OCI-LY7 (cell line): ENCODE results near the gene CERS6. TPM values are rescaled to one million over a fixed set of nuclear protein-coding genes. Genes with fewer than 3 reads are reported as not detected.

Experiments used
- BruUV-seq: library from RNA; stranded (reverse); fragments of 400-500 nt; replicated peaks from 2 replicates; lab custom pipeline; 2021; lab: Mats Ljungman, UMichigan
- CTCF ChIA-PET: fragments of 300-600 bp; sonication (Branson Sonifier 250); formaldehyde crosslinking; loops from one replicate; lab custom pipeline; 2022; ENCODE audit warnings: antibody characterized with exemption; ENCODE audit not compliant: unreplicated experiment; lab: Charles Lee
- POLR2A ChIA-PET: fragments of 300-600 bp; sonication (Branson Sonifier 250); formaldehyde crosslinking; loops from one replicate; lab custom pipeline; 2022; ENCODE audit warnings: antibody characterized with exemption; lab: Charles Lee
- DNase-seq: peaks from one replicate; pipeline ENCODE4 v3.0.0-alpha.2; 2015; ENCODE audit warnings: low spot score
- H2AFZ ChIP-seq: fragments of 200-600 bp; sonication (generic), shearing (Covaris generic); 2 replicates; pipeline ENCODE4 v1.6.1; 2014; ENCODE audit warnings: mild to moderate bottlenecking, antibody characterized with exemption, low read length, moderate library complexity
- H3K27ac ChIP-seq: fragments of 200-600 bp; sonication (generic); 2 replicates; pipeline ENCODE4 v1.5.1; 2014; ENCODE audit warnings: mixed run types, low read depth, mild to moderate bottlenecking, moderate library complexity, low read length, inconsistent platforms; ENCODE audit not compliant: poor library complexity, severe bottlenecking
- H3K36me3 ChIP-seq: fragments of 200-600 bp; sonication (generic); 2 replicates; pipeline ENCODE4 v1.6.1; 2014; ENCODE audit warnings: mild to moderate bottlenecking, antibody characterized with exemption, low read length, moderate library complexity, mixed read lengths; ENCODE audit not compliant: insufficient read depth
- H3K4me1 ChIP-seq: fragments of 200-600 bp; sonication (generic); 2 replicates; pipeline ENCODE4 v1.5.1; 2014; ENCODE audit warnings: mild to moderate bottlenecking, low read length; ENCODE audit not compliant: insufficient read depth, poor library complexity, severe bottlenecking
- H3K4me2 ChIP-seq: fragments of 200-600 bp; sonication (generic); 2 replicates; pipeline ENCODE4 v1.6.1; 2014; ENCODE audit warnings: mild to moderate bottlenecking, low read length
- H3K4me3 ChIP-seq: fragments of 200-600 bp; sonication (generic); 2 replicates; pipeline ENCODE4 v1.5.1; 2014; ENCODE audit warnings: mild to moderate bottlenecking, low read depth, low read length; ENCODE audit not compliant: poor library complexity, severe bottlenecking
- H3K79me2 ChIP-seq: fragments of 200-600 bp; sonication (generic); 2 replicates; pipeline ENCODE4 v1.6.1; 2016; ENCODE audit warnings: low read depth, mild to moderate bottlenecking, low read length, moderate library complexity, mixed read lengths; ENCODE audit not compliant: insufficient read depth
- H3K9me2 ChIP-seq: fragments of 200-600 bp; sonication (generic); 2 replicates; pipeline ENCODE4 v1.6.1; 2016; ENCODE audit warnings: mild to moderate bottlenecking, low read length, mixed read lengths; ENCODE audit not compliant: insufficient read depth
- H3K9me3 ChIP-seq: fragments of 200-600 bp; sonication (generic); 2 replicates; pipeline ENCODE4 v1.6.1; 2014; ENCODE audit warnings: mild to moderate bottlenecking, mixed run types, low read length, mixed read lengths
- H4K20me1 ChIP-seq: fragments of 200-600 bp; sonication (generic); 2 replicates; pipeline ENCODE4 v1.6.1; 2014; ENCODE audit warnings: mild to moderate bottlenecking, antibody characterized with exemption, low read length, moderate library complexity, mixed read lengths; ENCODE audit not compliant: insufficient read depth
- EZH2phosphoT487 ChIP-seq: fragments of 200-600 bp; sonication (generic); IDR thresholded peaks from 2 replicates; pipeline ENCODE4 v1.6.1; 2018; ENCODE audit warnings: low read depth, borderline replicate concordance, mild to moderate bottlenecking, mixed run types, antibody characterized with exemption, low read length, moderate library complexity, mixed read lengths
- intact Hi-C: fragments of 100-400 bp; cut with micrococcal nuclease; formaldehyde crosslinking; loops from one replicate; pipeline ENCODE4 v1.10.0; 2022; ENCODE audit not compliant: unreplicated experiment
- total RNA-seq, 2 experiments: library from RNA; depleted of rRNA in 1 of 2; stranded (reverse); fragments of >200 nt in 1 of 2; shearing (Covaris generic) in 1 of 2; gene quantifications; 2 replicates each; pipeline ENCODE4 v1.2.3, GENCODE V29; 2014 to 2022
- TF ChIP-seq, protein P1 (sequence below): fragments of 200-600 bp; sonication (generic); conservative IDR thresholded peaks from 2 replicates; pipeline ENCODE4 v1.5.1; 2014; ENCODE audit warnings: mild to moderate bottlenecking, antibody characterized with exemption, low read length, moderate library complexity, mixed read lengths

The CERS6 gene
- total RNA-seq, 2 experiments from 2014 or later: 0.04 TPM; not detected in 1

DNA sequence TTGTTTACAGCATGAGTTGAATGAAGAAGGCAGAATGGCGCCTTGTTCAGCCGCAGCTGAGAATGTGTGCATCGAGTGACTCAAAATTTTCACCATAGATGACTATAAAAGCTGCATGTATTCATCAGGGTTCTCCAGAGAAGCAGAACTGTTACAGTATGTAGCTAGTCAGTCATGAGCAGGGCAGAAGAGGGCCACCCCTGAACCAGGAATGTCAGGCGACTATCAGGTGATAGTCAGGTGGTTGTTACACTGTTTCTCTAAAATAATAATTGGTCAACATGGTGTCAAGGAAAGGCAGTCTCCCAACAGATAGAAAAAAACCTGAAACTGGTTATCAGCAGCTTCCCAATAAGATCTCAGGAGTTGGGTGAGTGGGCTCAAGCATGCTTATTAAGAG, 326.2 kb downstream of the CERS6 start:
- no peak overlapping the region for H2AFZ ChIP-seq
- TF ChIP-seq EZH2phosphoT487: no peak
- TF ChIP-seq, protein P1, sequence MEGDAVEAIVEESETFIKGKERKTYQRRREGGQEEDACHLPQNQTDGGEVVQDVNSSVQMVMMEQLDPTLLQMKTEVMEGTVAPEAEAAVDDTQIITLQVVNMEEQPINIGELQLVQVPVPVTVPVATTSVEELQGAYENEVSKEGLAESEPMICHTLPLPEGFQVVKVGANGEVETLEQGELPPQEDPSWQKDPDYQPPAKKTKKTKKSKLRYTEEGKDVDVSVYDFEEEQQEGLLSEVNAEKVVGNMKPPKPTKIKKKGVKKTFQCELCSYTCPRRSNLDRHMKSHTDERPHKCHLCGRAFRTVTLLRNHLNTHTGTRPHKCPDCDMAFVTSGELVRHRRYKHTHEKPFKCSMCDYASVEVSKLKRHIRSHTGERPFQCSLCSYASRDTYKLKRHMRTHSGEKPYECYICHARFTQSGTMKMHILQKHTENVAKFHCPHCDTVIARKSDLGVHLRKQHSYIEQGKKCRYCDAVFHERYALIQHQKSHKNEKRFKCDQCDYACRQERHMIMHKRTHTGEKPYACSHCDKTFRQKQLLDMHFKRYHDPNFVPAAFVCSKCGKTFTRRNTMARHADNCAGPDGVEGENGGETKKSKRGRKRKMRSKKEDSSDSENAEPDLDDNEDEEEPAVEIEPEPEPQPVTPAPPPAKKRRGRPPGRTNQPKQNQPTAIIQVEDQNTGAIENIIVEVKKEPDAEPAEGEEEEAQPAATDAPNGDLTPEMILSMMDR: no peak
- no peaks in the 10 kb centered on the region for H4K20me1 ChIP-seq
- POLR2A ChIA-PET: interaction anchor here (0.6 kb wide), 1 partner anchor 519 kb away, joined by 3 read pairs; no protein-coding TSS in a partner anchor
- CTCF ChIA-PET: no interaction called here
- H3K4me3 ChIP-seq: no peak overlapping the region
- no peak for DNase-seq
- no TSS peak for BruUV-seq
- H3K79me2 ChIP-seq: no peaks in the 10 kb centered on the region
- intact Hi-C loops: no loop called here
- no peak overlapping the region for H3K27ac ChIP-seq
- H3K4me2 ChIP-seq: no peak overlapping the region
- no peaks in the 10 kb centered on the region for H3K9me3 ChIP-seq
- H3K9me2 ChIP-seq: no peaks in the 10 kb centered on the region
- H3K4me1 ChIP-seq: no peaks in the 10 kb centered on the region
- H3K36me3 ChIP-seq: no peaks in the 10 kb centered on the region

DNA sequence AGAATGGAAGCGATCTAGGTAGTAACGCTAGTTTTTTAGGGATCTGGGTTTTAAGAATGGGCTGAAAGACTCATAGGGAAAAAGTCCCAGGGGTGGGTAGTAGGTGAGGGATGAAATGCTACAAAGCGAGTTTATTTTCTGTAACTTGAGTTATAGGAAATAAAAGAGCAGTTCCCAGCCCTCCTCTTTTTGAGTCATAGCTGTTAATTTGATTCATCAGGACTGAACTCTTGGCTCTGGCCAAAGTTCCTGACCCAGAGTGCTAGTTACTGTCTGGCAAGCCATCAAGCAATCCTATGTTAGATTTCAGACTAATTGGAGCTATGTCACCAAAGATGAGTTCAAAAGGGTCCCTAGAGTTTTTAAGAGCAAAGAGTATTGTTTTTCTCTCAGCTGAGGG, 328.9 kb downstream of the CERS6 start:
- Histone ChIP-seq H3K4me1 (no peaks in the 10 kb centered on the region), H2AFZ (no peak overlapping the region), H3K9me2 (no peaks in the 10 kb centered on the region), H3K4me2 (no peak overlapping the region), H3K27ac (no peak overlapping the region), H3K4me3 (no peak overlapping the region), H3K79me2 (no peaks in the 10 kb centered on the region), H3K9me3 (no peaks in the 10 kb centered on the region), H3K36me3 (no peaks in the 10 kb centered on the region), H4K20me1 (no peaks in the 10 kb centered on the region)
- CTCF ChIA-PET: no interaction called here
- intact Hi-C loops: no loop called here
- TF ChIP-seq EZH2phosphoT487: no peak
- TF ChIP-seq, protein P1: no peak
- no peak for DNase-seq
- POLR2A ChIA-PET: no interaction called here
- BruUV-seq: no TSS peak

DNA sequence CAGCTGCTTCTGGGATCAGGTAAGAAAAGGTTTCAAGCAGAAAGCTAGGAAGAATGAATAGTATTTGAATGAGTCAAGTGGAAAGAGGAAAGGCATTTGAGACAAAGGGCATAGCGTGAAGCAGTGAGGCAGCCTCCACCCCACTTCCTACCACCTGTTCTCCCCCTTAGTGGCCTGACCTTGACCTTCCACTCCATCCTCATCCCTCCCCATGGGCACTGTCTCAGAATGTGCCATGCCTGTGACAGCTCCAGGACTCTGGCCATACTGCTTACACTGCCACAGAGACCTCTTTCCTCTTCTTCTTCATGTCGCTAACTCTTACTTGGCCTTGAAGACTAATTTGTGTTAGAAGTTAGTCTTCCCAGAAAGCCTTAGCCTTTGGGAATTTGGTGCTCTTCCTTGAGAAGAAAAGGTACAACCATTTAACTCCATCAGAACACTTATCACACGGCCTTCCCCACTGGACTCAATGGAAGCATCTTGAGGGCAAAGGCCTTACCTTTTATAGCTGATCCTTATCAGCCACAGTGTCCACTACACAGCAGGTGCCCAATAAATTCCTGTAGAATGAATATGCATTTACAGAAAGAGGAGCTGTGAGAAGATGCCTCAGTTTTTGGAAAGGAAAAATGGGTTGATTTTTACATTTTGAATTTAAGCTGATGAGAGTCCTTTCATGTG, 331.2 kb downstream of the CERS6 start:
- Histone ChIP-seq H3K4me3 (no peak overlapping the region), H3K36me3 (no peaks in the 10 kb centered on the region), H2AFZ (no peak overlapping the region), H4K20me1 (no peaks in the 10 kb centered on the region), H3K27ac (no peak overlapping the region), H3K4me2 (no peak overlapping the region), H3K79me2 (no peaks in the 10 kb centered on the region), H3K9me2 (no peaks in the 10 kb centered on the region), H3K9me3 (no peaks in the 10 kb centered on the region), H3K4me1 (no peaks in the 10 kb centered on the region)
- CTCF ChIA-PET: interaction anchor here (0.5 kb wide), 1 partner anchor 173 kb away, joined by 3 read pairs; no protein-coding TSS in a partner anchor
- DNase-seq: no peak
- no TSS peak for BruUV-seq
- TF ChIP-seq, protein P1: no peak
- intact Hi-C loops: no loop called here
- POLR2A ChIA-PET: interaction anchor here (0.6 kb wide), 1 partner anchor 1256 kb away, joined by 4 read pairs; no protein-coding TSS in a partner anchor
